ENCODE data around the gene RGMB. TPM values are rescaled to one million over a fixed set of nuclear protein-coding genes. Genes with fewer than 3 reads are reported as not detected.

RGMB gene
- total RNA-seq, 1 donor from 2014 or later, result 98.3 TPM

- DNase-seq (ENCODE audit: low read depth, low spot score), result no peak
- Mint-ChIP-seq H3K4me1 (peaks cover 82% of the 10 kb centered on the region), H3K27me3 (ENCODE audit: low read depth) (peaks cover 12% of the 10 kb centered on the region), H3K4me3 (peak overlapping the region; percentile 98), H3K9me3 (no peaks in the 10 kb centered on the region), H3K27ac (ENCODE audit: unreplicated experiment) (no peak overlapping the region), H3K36me3 (ENCODE audit: low read depth) (peaks cover 56% of the 10 kb centered on the region)
- no peak for TF ChIP-seq CTCF (conservative IDR thresholded peaks at IDR 0.05)
Observed at GRCh38 chr5:98777295-98777694, 3.8 kb downstream of the RGMB start.

- H3K9me3 Mint-ChIP-seq, result no peaks in the 10 kb centered on the region
- H3K4me3 Mint-ChIP-seq, result peak overlapping the region; percentile 47
- H3K36me3 Mint-ChIP-seq (ENCODE audit: low read depth), result peaks cover 56% of the 10 kb centered on the region
- peaks cover 3% of the 10 kb centered on the region for H3K27me3 Mint-ChIP-seq (ENCODE audit: low read depth)
- no peak for TF ChIP-seq CTCF (conservative IDR thresholded peaks at IDR 0.05)
- peaks cover 91% of the 10 kb centered on the region for H3K4me1 Mint-ChIP-seq
- no peak for DNase-seq (ENCODE audit: low read depth, low spot score)
- no peak overlapping the region for H3K27ac Mint-ChIP-seq (ENCODE audit: unreplicated experiment)
Observed at GRCh38 chr5:98779264-98779877, 5.9 kb downstream of the RGMB start.

GRCh38 chr5:98780390-98780789, 6.9 kb downstream of the RGMB start:
- Mint-ChIP-seq H3K4me3 (no peak overlapping the region), H3K9me3 (no peaks in the 10 kb centered on the region), H3K4me1 (peaks cover 91% of the 10 kb centered on the region), H3K27me3 (ENCODE audit: low read depth) (peaks cover under 1% of the 10 kb centered on the region), H3K36me3 (ENCODE audit: low read depth) (peaks cover 47% of the 10 kb centered on the region), H3K27ac (ENCODE audit: unreplicated experiment) (no peak overlapping the region)
- DNase-seq (ENCODE audit: low read depth, low spot score), result no peak
- TF ChIP-seq CTCF (conservative IDR thresholded peaks at IDR 0.05), result no peak

- H3K27me3 Mint-ChIP-seq (ENCODE audit: low read depth), result no peaks in the 10 kb centered on the region
- DNase-seq (ENCODE audit: low read depth, low spot score), result no peak
- no peak overlapping the region for H3K27ac Mint-ChIP-seq (ENCODE audit: unreplicated experiment)
- peaks cover 44% of the 10 kb centered on the region for H3K36me3 Mint-ChIP-seq (ENCODE audit: low read depth)
- H3K4me3 Mint-ChIP-seq, result peak overlapping the region; percentile 38
- no peak for TF ChIP-seq CTCF (conservative IDR thresholded peaks at IDR 0.05)
- H3K9me3 Mint-ChIP-seq, result no peaks in the 10 kb centered on the region
- H3K4me1 Mint-ChIP-seq, result peaks cover 91% of the 10 kb centered on the region
Observed at GRCh38 chr5:98781520-98781919, 8.1 kb downstream of the RGMB start.

GRCh38 chr5:98781964-98782363, 8.5 kb downstream of the RGMB start:
- peaks cover 45% of the 10 kb centered on the region for H3K36me3 Mint-ChIP-seq (ENCODE audit: low read depth)
- peaks cover 93% of the 10 kb centered on the region for H3K4me1 Mint-ChIP-seq
- TF ChIP-seq CTCF (conservative IDR thresholded peaks at IDR 0.05), result no peak
- no peak overlapping the region for H3K4me3 Mint-ChIP-seq
- no peaks in the 10 kb centered on the region for H3K27me3 Mint-ChIP-seq (ENCODE audit: low read depth)
- no peaks in the 10 kb centered on the region for H3K9me3 Mint-ChIP-seq
- H3K27ac Mint-ChIP-seq (ENCODE audit: unreplicated experiment), result no peak overlapping the region
- DNase-seq (ENCODE audit: low read depth, low spot score), result no peak

All from neural crest cell (in vitro differentiated cells).